ENCODE data around the gene CLEC19A. TPM values are rescaled to one million over a fixed set of nuclear protein-coding genes. Genes with fewer than 3 reads are reported as not detected.

CLEC19A gene
- total and polyA plus RNA-seq, 2 experiments from 2014 or later = not detected

DNA sequence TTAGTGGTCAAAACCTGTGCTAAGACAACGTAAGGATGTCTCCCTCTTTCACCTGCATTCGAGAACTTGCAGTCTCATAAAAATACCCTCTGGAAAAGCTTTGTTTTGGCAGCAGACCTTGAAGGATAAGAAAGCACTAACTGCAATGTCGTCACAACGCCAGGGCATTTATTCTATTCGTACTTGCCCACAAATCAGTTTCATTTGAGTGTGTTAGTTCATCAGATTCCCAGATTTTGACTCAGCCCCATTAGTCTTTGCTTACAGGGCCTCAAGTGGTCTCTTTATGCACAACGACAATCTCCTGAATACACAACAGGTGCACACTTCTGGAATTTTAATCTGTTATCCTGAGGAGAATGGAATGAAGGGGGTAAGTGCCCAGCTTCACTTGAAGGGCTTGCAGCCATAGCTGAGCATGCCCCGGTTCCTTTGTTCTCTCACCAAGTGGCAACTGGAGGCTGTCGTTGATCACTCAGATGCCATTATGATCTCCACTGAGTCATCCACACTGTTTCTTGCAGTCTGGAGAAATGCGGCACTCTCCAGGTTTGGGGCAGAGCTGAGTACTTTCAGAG, 58.8 kb downstream of the CLEC19A start:
- Histone ChIP-seq H3K36me3 (ENCODE audit: insufficient read depth) (no peaks in the 10 kb centered on the region; the same call in 1 of the 2 replicates), H3K79me2 (replicated peaks; ENCODE audit: insufficient read depth) (no peaks in the 10 kb centered on the region), H4K20me1 (replicated peaks; ENCODE audit: insufficient read depth) (no peaks in the 10 kb centered on the region), H3F3A (replicated peaks; ENCODE audit: low read depth) (no peaks in the 10 kb centered on the region), H3K4me3 (no peak overlapping the region), H3K27me3 (ENCODE audit: insufficient read depth) (no peaks in the 10 kb centered on the region), H3K4me2 (no peak overlapping the region), H3K27ac (ENCODE audit: low read depth) (no peak overlapping the region), H3K9me2 (ENCODE audit: insufficient read depth) (0 out of 2 replicates have a peak, but pooled peaks cover 4% of the 10 kb centered on the region), H2AFZ (no peak overlapping the region), H3K4me1 (ENCODE audit: insufficient read depth) (peaks cover 28% of the 10 kb centered on the region)
- H3K27me3 Mint-ChIP-seq (ENCODE audit: insufficient read depth, low read depth, poor library complexity) = peaks cover 4% of the 10 kb centered on the region
- H3K36me3 Mint-ChIP-seq (ENCODE audit: low read depth) = 0 out of 3 replicates have a peak, but pooled peaks cover 3% of the 10 kb centered on the region
- TF ChIP-seq POLR2AphosphoS5 (IDR thresholded peaks at IDR 0.05; ENCODE audit: low read depth) = no peak
- no peak for TF ChIP-seq ZNF114 (CRISPR knock-in tag; IDR thresholded peaks at IDR 0.05)
- TF ChIP-seq, protein P1, sequence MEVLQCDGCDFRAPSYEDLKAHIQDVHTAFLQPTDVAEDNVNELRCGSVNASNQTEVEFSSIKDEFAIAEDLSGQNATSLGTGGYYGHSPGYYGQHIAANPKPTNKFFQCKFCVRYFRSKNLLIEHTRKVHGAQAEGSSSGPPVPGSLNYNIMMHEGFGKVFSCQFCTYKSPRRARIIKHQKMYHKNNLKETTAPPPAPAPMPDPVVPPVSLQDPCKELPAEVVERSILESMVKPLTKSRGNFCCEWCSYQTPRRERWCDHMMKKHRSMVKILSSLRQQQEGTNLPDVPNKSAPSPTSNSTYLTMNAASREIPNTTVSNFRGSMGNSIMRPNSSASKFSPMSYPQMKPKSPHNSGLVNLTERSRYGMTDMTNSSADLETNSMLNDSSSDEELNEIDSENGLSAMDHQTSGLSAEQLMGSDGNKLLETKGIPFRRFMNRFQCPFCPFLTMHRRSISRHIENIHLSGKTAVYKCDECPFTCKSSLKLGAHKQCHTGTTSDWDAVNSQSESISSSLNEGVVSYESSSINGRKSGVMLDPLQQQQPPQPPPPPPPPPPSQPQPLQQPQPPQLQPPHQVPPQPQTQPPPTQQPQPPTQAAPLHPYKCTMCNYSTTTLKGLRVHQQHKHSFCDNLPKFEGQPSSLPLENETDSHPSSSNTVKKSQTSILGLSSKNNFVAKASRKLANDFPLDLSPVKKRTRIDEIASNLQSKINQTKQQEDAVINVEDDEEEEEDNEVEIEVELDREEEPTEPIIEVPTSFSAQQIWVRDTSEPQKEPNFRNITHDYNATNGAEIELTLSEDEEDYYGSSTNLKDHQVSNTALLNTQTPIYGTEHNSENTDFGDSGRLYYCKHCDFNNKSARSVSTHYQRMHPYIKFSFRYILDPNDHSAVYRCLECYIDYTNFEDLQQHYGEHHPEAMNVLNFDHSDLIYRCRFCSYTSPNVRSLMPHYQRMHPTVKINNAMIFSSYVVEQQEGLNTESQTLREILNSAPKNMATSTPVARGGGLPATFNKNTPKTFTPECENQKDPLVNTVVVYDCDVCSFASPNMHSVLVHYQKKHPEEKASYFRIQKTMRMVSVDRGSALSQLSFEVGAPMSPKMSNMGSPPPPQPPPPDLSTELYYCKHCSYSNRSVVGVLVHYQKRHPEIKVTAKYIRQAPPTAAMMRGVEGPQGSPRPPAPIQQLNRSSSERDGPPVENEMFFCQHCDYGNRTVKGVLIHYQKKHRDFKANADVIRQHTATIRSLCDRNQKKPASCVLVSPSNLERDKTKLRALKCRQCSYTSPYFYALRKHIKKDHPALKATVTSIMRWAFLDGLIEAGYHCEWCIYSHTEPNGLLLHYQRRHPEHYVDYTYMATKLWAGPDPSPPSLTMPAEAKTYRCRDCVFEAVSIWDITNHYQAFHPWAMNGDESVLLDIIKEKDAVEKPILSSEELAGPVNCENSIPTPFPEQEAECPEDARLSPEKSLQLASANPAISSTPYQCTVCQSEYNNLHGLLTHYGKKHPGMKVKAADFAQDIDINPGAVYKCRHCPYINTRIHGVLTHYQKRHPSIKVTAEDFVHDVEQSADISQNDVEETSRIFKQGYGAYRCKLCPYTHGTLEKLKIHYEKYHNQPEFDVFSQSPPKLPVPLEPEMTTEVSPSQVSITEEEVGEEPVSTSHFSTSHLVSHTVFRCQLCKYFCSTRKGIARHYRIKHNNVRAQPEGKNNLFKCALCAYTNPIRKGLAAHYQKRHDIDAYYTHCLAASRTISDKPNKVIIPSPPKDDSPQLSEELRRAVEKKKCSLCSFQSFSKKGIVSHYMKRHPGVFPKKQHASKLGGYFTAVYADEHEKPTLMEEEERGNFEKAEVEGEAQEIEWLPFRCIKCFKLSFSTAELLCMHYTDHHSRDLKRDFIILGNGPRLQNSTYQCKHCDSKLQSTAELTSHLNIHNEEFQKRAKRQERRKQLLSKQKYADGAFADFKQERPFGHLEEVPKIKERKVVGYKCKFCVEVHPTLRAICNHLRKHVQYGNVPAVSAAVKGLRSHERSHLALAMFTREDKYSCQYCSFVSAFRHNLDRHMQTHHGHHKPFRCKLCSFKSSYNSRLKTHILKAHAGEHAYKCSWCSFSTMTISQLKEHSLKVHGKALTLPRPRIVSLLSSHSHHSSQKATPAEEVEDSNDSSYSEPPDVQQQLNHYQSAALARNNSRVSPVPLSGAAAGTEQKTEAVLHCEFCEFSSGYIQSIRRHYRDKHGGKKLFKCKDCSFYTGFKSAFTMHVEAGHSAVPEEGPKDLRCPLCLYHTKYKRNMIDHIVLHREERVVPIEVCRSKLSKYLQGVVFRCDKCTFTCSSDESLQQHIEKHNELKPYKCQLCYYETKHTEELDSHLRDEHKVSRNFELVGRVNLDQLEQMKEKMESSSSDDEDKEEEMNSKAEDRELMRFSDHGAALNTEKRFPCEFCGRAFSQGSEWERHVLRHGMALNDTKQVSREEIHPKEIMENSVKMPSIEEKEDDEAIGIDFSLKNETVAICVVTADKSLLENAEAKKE (CRISPR knock-in tag; IDR thresholded peaks at IDR 0.05) = no peak
- no peak for TF ChIP-seq EZH2phosphoT487 (IDR thresholded peaks at IDR 0.05; ENCODE audit: unreplicated experiment)
- TF ChIP-seq EZH2 (IDR thresholded peaks at IDR 0.05; ENCODE audit: low read depth, unreplicated experiment) = no peak
- no peak for TF ChIP-seq ZNF331 (CRISPR knock-in tag; IDR thresholded peaks at IDR 0.05; ENCODE audit: low read depth)
- no peak for TF ChIP-seq JUNB (IDR thresholded peaks at IDR 0.05; ENCODE audit: unreplicated experiment)
- TF ChIP-seq NANOG (IDR thresholded peaks at IDR 0.05; ENCODE audit: borderline replicate concordance) = no peak
- TF ChIP-seq, protein P2, sequence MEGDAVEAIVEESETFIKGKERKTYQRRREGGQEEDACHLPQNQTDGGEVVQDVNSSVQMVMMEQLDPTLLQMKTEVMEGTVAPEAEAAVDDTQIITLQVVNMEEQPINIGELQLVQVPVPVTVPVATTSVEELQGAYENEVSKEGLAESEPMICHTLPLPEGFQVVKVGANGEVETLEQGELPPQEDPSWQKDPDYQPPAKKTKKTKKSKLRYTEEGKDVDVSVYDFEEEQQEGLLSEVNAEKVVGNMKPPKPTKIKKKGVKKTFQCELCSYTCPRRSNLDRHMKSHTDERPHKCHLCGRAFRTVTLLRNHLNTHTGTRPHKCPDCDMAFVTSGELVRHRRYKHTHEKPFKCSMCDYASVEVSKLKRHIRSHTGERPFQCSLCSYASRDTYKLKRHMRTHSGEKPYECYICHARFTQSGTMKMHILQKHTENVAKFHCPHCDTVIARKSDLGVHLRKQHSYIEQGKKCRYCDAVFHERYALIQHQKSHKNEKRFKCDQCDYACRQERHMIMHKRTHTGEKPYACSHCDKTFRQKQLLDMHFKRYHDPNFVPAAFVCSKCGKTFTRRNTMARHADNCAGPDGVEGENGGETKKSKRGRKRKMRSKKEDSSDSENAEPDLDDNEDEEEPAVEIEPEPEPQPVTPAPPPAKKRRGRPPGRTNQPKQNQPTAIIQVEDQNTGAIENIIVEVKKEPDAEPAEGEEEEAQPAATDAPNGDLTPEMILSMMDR (conservative IDR thresholded peaks at IDR 0.05; ENCODE audit: low read depth in 2 of 2) = no peak
- TF ChIP-seq, protein P3, sequence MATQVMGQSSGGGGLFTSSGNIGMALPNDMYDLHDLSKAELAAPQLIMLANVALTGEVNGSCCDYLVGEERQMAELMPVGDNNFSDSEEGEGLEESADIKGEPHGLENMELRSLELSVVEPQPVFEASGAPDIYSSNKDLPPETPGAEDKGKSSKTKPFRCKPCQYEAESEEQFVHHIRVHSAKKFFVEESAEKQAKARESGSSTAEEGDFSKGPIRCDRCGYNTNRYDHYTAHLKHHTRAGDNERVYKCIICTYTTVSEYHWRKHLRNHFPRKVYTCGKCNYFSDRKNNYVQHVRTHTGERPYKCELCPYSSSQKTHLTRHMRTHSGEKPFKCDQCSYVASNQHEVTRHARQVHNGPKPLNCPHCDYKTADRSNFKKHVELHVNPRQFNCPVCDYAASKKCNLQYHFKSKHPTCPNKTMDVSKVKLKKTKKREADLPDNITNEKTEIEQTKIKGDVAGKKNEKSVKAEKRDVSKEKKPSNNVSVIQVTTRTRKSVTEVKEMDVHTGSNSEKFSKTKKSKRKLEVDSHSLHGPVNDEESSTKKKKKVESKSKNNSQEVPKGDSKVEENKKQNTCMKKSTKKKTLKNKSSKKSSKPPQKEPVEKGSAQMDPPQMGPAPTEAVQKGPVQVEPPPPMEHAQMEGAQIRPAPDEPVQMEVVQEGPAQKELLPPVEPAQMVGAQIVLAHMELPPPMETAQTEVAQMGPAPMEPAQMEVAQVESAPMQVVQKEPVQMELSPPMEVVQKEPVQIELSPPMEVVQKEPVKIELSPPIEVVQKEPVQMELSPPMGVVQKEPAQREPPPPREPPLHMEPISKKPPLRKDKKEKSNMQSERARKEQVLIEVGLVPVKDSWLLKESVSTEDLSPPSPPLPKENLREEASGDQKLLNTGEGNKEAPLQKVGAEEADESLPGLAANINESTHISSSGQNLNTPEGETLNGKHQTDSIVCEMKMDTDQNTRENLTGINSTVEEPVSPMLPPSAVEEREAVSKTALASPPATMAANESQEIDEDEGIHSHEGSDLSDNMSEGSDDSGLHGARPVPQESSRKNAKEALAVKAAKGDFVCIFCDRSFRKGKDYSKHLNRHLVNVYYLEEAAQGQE (IDR thresholded peaks at IDR 0.05; ENCODE audit: unreplicated experiment) = no peak
- TF ChIP-seq, protein P4, sequence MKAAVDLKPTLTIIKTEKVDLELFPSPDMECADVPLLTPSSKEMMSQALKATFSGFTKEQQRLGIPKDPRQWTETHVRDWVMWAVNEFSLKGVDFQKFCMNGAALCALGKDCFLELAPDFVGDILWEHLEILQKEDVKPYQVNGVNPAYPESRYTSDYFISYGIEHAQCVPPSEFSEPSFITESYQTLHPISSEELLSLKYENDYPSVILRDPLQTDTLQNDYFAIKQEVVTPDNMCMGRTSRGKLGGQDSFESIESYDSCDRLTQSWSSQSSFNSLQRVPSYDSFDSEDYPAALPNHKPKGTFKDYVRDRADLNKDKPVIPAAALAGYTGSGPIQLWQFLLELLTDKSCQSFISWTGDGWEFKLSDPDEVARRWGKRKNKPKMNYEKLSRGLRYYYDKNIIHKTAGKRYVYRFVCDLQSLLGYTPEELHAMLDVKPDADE (IDR thresholded peaks at IDR 0.05) = no peak
- TF ChIP-seq CREB1 (CRISPR knock-in tag; IDR thresholded peaks at IDR 0.05; ENCODE audit: low read depth) = no peak
- TF ChIP-seq STAT1 (IDR thresholded peaks at IDR 0.05; ENCODE audit: unreplicated experiment) = no peak
- peaks cover 4% of the 10 kb centered on the region; the same call in 1 of the 3 replicates for H3K9me3 Mint-ChIP-seq
- no peak overlapping the region for H3K27ac Mint-ChIP-seq
- no peak for ATAC-seq
- H3K4me3 Mint-ChIP-seq = no peak overlapping the region
- peaks cover 28% of the 10 kb centered on the region for H3K4me1 Mint-ChIP-seq
- DNase-seq (ENCODE audit: low spot score) = no peak
